Chondrocyte (in vitro differentiated cells): Measurements from ENCODE around the gene LOXHD1. TPM values are rescaled to one million over a fixed set of nuclear protein-coding genes. Genes with fewer than 3 reads are reported as not detected.

Experiments used
- DNase-seq: peaks from one replicate; pipeline ENCODE4 v3.0.0; 2021; ENCODE audit warnings: mixed read lengths, low spot score
- H3K27ac Mint-ChIP-seq: one replicate; pipeline ENCODE4 v1.8.0; 2021; ENCODE audit warnings: mild to moderate bottlenecking, moderate library complexity, mixed read lengths; ENCODE audit not compliant: unreplicated experiment
- H3K27me3 Mint-ChIP-seq: 2 replicates; pipeline ENCODE4 v1.8.0; 2021; ENCODE audit warnings: low read depth, mixed read lengths
- H3K36me3 Mint-ChIP-seq: 2 replicates; pipeline ENCODE4 v1.8.0; 2021; ENCODE audit warnings: low read depth, mixed read lengths
- H3K4me1 Mint-ChIP-seq: 2 replicates; pipeline ENCODE4 v1.8.0; 2021; ENCODE audit warnings: low read depth, mild to moderate bottlenecking, mixed read lengths
- H3K4me3 Mint-ChIP-seq: one replicate; pipeline ENCODE4 v1.8.0; 2021; ENCODE audit warnings: mild to moderate bottlenecking, moderate library complexity, mixed read lengths; ENCODE audit not compliant: unreplicated experiment
- H3K9me3 Mint-ChIP-seq: 2 replicates; pipeline ENCODE4 v1.8.0; 2021; ENCODE audit warnings: low read depth, mixed read lengths
- total RNA-seq: library from RNA; stranded (reverse); gene quantifications from 3 replicates; pipeline ENCODE4 v1.2.1, GENCODE V29; 2021
- TF ChIP-seq, protein P1 (sequence below): fragments of 200-600 bp; sonication (generic); IDR thresholded peaks from 2 replicates; pipeline ENCODE4 v1.5.0; 2021; ENCODE audit warnings: antibody characterized with exemption, mild to moderate bottlenecking, moderate library complexity

The LOXHD1 gene
- total RNA-seq, 1 donor from 2014 or later: not detected

GRCh38 chr18:46439037-46439436, 218.0 kb downstream of the LOXHD1 start:
- Mint-ChIP-seq H3K27me3 (no peaks in the 10 kb centered on the region), H3K36me3 (peaks cover 2% of the 10 kb centered on the region), H3K4me1 (no peaks in the 10 kb centered on the region), H3K27ac (no peak overlapping the region), H3K4me3 (no peak overlapping the region), H3K9me3 (peaks cover 7% of the 10 kb centered on the region)
- DNase-seq: no peak
- TF ChIP-seq, protein P1, sequence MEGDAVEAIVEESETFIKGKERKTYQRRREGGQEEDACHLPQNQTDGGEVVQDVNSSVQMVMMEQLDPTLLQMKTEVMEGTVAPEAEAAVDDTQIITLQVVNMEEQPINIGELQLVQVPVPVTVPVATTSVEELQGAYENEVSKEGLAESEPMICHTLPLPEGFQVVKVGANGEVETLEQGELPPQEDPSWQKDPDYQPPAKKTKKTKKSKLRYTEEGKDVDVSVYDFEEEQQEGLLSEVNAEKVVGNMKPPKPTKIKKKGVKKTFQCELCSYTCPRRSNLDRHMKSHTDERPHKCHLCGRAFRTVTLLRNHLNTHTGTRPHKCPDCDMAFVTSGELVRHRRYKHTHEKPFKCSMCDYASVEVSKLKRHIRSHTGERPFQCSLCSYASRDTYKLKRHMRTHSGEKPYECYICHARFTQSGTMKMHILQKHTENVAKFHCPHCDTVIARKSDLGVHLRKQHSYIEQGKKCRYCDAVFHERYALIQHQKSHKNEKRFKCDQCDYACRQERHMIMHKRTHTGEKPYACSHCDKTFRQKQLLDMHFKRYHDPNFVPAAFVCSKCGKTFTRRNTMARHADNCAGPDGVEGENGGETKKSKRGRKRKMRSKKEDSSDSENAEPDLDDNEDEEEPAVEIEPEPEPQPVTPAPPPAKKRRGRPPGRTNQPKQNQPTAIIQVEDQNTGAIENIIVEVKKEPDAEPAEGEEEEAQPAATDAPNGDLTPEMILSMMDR: no peak

- Mint-ChIP-seq H3K9me3 (no peaks in the 10 kb centered on the region), H3K27ac (no peak overlapping the region), H3K4me3 (no peak overlapping the region), H3K36me3 (peaks cover 2% of the 10 kb centered on the region), H3K4me1 (no peaks in the 10 kb centered on the region), H3K27me3 (no peaks in the 10 kb centered on the region)
- TF ChIP-seq, protein P1: no peak
- DNase-seq: no peak
Observed at GRCh38 chr18:46437061-46437460, 220.0 kb downstream of the LOXHD1 start.

DNA sequence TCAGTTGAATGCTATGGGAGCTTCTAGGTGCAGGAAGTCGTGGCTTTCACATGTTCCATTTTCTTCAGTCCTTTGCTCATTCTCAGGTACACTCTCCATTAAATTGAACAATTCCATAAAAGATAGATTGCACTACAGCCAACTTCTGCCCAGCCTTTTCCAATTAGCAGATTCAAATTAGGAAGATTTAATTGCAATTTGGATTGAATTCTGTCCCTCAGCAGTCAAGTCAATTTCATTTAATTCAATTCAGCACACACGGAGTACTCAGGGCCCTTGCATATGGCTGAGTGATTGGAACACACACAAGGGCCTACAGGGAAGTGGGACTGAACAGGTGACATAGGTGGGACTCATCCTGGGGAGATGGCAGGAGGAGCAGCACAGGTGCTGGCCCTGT, 220.4 kb downstream of the LOXHD1 start:
- TF ChIP-seq, protein P1: no peak
- no peak overlapping the region for H3K4me3 Mint-ChIP-seq
- H3K27me3 Mint-ChIP-seq: peaks cover 3% of the 10 kb centered on the region
- H3K36me3 Mint-ChIP-seq: peaks cover 2% of the 10 kb centered on the region
- no peaks in the 10 kb centered on the region for H3K4me1 Mint-ChIP-seq
- DNase-seq: no peak
- H3K27ac Mint-ChIP-seq: no peak overlapping the region
- H3K9me3 Mint-ChIP-seq: no peaks in the 10 kb centered on the region

- Mint-ChIP-seq H3K4me1 (no peaks in the 10 kb centered on the region), H3K36me3 (peaks cover 2% of the 10 kb centered on the region), H3K27me3 (peaks cover 16% of the 10 kb centered on the region), H3K4me3 (no peak overlapping the region), H3K9me3 (no peaks in the 10 kb centered on the region), H3K27ac (no peak overlapping the region)
- TF ChIP-seq, protein P1: no peak
- DNase-seq: no peak
Observed at GRCh38 chr18:46435031-46435430, 222.0 kb downstream of the LOXHD1 start.

DNA sequence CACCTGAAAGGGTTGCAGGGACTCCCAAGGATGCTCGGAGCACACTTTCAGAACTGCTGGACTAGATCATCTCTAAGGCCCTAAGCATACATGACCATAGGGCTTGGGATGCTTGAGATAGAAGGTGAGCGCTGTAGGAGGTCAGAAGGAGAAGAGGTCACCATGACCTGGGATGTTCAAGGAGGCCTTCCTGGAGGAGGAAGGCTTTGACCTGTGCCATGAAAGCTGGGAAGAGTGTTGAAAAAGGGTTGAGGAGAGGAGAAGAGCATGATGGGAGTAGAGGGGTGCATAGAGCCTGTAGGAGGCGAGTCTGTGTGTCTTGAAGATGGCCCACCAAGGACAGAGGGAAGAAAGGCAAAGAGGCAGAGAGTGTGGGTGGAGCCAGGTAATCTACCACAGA, 222.4 kb downstream of the LOXHD1 start:
- Mint-ChIP-seq H3K27ac (no peak overlapping the region), H3K27me3 (peaks cover 20% of the 10 kb centered on the region), H3K4me1 (no peaks in the 10 kb centered on the region), H3K36me3 (peaks cover 2% of the 10 kb centered on the region), H3K4me3 (no peak overlapping the region), H3K9me3 (no peaks in the 10 kb centered on the region)
- TF ChIP-seq, protein P1: no peak
- no peak for DNase-seq
